Fibroblast of skin of right biceps (primary cell): ENCODE measurements around the gene PSRC1.
A peak's percentile ranks its signal among the peaks of the same experiment; 100 is the strongest.

Experiments
- DNase-seq: peaks from one replicate; pipeline ENCODE4 v3.0.0-alpha.2; 2013

The PSRC1 gene

DNA sequence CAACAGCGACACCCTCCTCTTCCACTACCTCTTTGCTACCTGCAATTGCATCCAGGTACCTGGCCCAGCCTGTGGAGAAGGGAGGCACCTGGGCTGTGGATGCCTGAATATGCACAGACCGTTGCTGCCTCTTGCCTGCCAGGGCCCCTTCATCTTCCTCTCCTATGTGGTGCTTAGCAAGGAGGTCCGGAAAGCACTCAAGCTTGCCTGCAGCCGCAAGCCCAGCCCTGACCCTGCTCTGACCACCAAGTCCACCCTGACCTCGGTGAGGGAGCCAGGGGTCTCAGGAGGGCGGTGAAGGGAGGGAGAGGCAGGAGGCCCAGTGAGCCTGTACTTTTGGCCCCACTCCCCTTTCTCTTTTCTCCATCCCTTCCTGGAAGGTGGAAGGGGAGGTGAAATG lies 11.5 kb downstream of the PSRC1 start:
- no peak for DNase-seq

DNA sequence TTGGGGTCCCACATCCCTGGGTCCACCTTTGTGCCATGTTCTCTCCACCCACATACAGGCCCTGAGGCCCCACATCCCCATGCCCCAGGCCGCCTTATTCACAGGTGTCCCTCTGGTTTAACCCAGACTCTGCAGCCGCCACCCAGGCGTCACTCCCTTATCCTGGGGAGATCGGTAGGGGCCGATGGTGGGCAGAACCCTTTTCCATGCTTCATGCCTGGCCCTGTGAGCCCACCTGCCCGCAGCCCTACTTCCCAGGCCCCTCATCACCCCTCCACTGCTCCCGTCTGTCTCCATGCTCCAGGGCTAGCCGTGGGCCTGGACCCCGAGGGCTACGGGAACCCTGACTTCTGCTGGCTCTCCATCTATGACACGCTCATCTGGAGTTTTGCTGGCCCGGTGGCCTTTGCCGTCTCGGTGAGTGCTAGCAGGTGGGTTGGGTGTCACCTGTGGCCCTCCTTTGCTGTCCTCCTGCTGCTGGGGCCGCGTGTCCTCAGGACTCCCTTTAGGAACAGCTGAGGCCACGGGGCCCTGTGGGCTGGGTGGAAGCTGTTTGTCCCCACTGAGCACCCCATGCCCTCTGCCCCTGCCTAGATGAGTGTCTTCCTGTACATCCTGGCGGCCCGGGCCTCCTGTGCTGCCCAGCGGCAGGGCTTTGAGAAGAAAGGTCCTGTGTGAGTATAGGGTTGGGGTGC lies 12.2 kb downstream of the PSRC1 start:
- no peak for DNase-seq

DNA sequence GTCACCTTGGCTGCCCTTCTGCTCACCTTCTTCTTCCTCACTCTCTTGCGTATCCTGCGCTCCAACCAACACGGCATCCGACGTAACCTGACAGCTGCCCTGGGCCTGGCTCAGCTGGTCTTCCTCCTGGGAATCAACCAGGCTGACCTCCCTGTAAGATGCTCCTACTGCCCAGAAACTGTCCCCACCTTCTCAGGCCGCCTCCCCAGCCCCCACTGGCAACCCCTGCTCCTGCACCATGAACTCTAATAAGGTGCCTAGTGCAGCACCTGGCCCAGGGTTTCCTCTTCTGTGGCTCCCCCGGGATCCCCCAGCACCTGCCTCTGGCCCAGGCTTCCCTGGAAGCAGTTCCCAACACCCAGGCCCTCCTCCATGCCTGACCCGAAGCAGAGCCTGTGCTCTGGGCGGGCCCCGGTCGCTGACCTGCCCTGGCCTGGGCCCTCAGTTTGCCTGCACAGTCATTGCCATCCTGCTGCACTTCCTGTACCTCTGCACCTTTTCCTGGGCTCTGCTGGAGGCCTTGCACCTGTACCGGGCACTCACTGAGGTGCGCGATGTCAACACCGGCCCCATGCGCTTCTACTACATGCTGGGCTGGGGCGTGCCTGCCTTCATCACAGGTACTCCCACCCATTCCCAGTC lies 12.8 kb downstream of the PSRC1 start:
- DNase-seq, result no peak

DNA sequence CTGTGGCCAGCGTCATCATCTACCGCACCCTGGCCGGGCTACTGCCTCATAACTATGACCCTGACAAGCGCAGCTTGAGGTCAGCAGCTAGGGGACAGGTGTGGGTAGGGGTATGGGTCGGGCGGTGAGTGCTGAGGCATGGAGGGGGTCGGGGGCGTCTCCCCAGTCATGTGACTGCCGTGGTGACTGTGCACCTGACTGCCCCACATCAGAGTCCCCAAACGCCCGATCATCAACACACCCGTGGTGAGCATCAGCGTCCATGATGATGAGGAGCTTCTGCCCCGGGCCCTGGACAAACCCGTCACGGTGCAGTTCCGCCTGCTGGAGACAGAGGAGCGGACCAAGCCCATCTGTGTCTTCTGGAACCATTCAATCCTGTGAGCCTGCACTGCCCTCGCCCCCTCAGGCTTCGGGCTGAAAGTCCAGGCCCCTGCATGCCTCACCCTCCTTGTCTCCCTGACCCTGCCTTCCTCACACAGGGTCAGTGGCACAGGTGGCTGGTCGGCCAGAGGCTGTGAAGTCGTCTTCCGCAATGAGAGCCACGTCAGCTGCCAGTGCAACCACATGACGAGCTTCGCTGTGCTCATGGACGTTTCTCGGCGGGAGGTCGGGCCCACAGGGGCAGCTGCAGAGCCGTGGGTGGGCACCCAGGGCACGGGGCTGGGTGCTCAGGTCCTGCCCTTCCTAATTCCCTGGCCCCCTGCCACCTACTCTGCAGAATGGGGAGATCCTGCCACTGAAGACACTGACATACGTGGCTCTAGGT lies 13.5 kb downstream of the PSRC1 start:
- no peak for DNase-seq

DNA sequence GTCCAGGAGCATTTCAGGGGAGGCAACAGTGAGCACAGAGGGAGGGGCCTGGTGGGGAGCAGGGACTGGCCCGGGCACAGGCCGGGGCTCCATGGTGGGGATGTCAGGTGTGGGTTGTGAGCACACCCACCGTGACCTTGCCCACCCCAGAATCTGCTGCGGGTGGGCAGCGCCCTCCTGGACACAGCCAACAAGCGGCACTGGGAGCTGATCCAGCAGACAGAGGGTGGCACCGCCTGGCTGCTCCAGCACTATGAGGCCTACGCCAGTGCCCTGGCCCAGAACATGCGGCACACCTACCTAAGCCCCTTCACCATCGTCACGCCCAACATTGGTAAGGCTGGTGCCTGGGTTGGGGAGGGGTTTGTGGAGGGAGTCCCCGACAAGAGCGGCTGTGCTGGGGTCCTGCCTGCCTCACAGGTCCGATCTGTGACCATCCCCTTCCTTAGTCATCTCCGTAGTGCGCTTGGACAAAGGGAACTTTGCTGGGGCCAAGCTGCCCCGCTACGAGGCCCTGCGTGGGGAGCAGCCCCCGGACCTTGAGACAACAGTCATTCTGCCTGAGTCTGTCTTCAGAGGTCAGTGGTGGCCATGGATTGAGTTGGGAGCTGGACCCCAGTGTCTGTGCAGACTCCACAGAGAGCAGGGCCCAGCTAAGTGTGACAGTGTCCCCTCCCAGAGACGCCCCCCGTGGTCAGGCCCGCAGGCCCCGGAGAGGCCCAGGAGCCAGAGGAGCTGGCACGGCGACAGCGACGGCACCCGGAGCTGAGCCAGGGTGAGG lies 14.3 kb downstream of the PSRC1 start:
- DNase-seq, result no peak

DNA sequence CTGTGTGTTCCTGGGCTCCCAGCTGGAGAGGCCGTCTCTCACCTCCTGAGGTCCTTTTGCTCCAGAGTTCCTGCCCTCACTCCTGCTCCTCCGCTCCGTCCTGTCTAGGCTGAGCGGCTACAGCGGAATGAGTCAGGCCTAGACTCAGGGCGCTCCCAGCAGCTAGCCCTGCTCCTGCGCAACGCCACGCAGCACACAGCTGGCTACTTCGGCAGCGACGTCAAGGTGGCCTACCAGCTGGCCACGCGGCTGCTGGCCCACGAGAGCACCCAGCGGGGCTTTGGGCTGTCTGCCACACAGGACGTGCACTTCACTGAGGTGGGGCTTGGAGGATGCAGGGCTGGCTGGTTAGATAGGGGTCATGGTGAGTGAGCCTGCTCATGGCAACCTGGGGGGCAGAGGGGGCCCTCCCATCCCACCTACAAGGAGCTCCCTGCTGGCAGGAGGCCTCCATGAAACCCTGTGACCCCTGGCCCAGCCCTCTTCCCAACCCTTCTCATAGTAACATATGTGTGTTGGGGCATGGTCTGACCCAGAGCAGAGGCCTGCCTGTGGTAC lies 15.1 kb downstream of the PSRC1 start:
- no peak for DNase-seq

DNA sequence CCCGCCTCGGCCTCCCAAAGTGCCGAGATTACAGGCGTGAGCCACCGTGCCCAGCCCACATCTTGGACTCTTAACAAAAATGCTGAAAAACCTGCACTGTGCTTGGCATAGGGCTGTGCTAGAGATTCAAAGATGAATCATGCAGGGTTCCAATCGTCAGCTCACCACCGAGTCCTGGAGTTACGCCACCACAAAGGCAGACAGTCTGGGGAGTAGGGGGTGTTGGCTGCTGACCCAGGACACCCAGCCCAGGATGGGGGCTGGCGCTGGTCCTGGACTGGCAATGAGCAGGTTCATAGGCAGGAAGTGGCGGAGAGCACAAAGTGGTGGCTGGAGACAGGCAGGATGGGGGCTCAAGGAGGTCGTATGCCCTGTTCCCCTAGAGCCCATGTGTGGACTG lies 16.0 kb downstream of the PSRC1 start:
- peak; percentile 71 for DNase-seq

DNA sequence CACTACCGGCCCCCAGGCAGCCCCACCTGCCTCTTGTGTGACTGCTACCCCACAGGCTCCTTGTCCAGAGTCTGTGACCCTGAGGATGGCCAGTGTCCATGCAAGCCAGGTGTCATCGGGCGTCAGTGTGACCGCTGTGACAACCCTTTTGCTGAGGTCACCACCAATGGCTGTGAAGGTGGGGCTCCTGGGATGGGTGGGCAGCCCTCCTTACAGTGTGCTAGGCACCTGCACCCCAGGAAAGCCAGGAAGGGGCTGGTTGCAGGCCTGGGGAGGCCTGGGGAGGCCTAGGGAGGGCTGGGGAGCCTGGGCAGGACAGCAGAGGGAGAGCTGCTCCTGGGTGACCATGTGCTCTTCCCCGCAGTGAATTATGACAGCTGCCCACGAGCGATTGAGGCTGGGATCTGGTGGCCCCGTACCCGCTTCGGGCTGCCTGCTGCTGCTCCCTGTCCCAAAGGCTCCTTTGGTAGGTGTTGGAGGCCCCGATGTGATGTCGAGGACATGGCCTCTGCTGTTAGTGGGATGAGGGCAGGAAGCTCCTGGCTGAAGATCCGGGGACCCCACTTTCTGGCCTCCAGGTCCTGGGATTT lies 17.1 kb downstream of the PSRC1 start:
- DNase-seq, result no peak

DNA sequence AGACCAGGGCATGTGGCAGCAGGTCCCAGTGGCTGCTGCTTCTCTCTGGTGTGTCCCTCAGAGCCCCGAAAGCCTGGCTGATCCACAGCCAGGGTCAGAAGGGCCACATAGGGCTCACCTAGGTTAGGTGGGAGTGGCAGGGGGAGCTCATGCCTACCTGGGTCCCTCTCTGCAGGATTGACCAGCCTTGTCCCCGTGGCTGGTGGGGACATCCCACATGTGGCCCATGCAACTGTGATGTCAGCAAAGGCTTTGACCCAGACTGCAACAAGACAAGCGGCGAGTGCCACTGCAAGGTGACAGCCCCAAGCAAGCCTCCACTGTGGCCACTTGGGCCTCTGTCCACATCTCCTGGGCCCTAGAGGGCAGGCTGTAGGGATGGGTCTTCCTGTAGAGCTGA lies 17.9 kb downstream of the PSRC1 start:
- DNase-seq, result no peak

DNA sequence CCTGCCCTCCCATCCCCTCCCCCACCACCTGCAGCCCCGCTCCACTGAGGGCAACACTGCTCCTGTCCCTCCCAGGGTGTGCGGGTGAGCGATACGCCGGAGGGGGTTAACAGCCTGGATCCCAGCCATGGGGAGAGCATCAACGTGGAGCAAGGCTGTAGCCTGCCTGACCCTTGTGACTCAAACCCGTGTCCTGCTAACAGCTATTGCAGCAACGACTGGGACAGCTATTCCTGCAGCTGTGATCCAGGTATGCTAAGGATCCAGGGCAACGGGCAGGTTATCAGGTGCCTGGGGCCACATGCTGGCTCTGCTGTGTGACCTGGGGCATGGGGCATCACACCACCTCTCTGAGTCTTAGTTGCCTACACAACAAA lies 18.6 kb downstream of the PSRC1 start:
- DNase-seq, result no peak

DNA sequence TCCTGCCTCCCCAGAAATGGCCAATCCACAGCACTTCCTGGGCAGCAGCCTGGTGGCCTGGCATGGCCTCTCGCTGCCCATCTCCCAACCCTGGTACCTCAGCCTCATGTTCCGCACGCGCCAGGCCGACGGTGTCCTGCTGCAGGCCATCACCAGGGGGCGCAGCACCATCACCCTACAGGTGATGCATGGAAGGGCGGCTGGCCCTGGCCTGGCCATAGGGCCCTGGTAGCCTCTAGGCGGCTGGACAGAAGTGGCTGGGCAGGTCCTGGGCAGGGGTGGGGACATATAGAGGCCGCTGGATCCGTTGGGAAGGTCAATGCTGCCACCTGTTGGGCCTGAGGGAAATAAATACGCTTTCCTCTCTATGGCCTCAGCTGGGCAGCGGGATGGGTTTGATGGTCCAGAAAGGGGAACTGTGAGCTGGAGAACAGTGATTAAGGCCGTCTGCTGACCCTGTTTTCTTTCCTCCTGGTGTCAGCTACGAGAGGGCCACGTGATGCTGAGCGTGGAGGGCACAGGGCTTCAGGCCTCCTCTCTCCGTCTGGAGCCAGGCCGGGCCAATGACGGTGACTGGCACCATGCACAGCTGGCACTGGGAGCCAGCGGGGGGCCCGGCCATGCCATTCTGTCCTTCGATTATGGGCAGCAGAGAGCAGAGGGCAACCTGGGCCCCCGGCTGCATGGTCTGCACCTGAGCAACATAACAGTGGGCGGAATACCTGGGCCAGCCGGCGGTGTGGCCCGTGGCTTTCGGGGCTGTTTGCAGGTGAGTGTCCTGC lies 19.2 kb downstream of the PSRC1 start:
- peak; percentile 66 for DNase-seq

DNA sequence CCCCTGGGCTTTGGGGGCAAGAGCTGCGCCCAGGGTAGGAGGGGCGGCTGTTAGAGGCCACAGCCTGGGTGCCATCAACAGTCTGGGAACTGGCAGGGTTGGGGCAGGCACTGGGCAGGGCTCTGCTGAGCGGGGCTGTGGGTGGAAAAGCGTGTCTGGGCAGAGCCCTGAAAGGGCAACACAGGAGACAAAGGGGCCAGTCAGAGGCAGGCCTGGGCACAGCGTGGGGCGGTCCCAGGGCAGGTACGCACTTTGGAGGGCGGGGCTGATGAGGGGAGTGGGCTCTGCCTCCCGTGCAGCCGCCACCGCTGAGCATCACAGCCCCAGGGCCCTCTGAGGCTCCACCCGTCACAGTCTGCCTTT lies 19.7 kb downstream of the PSRC1 start:
- DNase-seq, result no peak

DNA sequence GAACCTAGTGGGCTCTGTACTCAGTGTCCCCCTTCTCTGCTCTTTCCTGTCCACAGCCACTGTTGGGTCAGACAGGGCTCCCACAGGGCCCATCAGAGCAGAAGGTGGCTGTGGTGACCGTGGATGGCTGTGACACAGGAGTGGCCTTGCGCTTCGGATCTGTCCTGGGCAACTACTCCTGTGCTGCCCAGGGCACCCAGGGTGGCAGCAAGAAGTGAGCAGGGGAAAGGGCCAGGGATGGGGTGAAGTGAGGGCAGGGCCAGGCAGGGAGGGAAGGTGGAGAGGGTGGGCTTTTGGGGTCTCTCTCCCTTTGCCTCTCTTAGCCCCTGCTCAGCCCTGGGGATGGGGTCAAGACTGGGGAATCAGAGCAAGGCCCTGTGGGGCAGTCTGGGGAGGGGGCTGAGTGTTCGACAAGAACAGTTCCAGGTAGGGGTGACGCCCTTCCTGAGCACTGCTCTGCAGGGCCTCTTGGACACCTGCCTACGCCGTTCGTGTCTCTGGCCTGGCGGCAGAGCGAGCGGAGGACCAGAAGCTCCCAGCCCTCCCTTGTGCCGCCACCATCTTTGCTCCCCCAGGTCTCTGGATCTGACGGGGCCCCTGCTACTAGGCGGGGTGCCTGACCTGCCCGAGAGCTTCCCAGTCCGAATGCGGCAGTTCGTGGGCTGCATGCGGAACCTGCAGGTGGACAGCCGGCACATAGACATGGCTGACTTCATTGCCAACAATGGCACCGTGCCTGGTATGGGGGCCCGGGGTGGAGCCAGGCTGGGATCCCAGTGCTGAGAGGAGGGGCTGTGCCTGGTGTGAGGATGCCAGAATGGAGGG lies 20.5 kb downstream of the PSRC1 start:
- DNase-seq, result no peak

DNA sequence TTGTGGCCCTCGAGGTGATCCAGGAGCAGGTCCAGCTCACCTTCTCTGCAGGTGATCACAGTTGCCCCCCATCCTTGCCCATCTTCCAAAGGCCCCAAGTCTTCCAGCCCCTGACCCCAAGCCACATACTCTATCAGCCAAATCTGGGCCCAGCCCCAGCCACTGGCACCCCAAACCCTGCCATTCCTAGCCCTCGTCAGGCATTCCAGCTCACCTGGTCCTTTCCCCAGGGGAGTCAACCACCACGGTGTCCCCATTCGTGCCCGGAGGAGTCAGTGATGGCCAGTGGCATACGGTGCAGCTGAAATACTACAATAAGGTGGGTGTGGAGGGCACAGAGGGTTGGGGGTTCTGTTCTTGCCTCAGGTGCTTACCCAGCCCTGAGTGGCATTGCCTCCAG lies 21.4 kb downstream of the PSRC1 start:
- no peak for DNase-seq

DNA sequence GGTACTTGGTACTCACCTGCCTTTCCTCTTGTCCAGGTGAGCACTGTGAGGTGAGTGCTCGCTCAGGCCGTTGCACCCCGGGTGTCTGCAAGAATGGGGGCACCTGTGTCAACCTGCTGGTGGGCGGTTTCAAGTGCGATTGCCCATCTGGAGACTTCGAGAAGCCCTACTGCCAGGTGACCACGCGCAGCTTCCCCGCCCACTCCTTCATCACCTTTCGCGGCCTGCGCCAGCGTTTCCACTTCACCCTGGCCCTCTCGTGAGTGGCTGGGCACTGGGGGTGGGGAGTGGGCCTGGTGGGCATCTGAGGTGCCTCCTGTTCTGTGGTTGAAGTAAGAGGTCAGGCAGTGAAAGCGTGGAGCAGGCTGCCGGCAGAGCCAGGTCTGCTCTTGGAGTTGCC lies 21.9 kb downstream of the PSRC1 start:
- DNase-seq, result no peak

DNA sequence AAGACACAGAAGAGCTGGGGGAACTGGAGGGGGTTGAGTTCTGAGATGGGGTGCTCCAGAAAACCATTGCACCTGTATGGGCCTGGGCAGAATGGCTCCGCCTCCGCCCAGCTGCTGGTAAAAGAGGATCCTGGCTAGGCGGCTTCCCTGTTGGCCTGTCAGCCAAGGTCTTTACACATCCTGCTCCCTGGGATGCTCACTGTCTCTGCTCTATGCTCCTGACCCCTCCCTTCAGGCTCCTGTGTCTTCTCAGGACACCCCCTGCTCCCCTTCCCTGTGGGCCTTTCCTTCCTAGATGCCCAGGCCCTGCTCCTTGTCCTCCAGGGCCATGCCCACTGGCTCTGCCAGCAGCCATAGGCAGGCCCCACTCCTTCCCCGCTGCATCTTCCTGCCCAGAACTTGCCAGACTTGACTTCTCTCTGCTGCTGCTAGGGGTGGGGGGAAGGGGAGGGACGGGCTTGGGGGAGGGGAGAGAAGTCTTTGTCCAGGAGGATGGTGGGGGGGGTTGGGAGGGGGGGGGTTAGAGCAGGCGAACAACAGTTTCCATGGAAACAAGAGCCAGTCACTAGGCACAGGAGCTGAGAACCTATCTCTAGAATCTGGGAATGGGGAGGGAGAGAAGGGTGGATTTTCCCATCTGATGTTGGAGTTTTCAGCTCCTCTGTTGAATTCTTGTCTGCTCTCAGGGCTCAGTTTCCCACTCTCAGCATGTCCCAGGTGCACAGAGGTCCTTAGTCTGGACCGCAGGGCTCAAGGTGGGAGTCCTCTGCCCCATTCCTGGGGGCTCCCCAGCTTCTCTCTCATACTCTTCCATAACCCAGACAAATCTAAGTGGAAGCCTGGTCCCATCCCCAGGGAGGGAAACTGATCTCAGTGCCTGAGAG lies 23.0 kb downstream of the PSRC1 start:
- DNase-seq, result no peak

DNA sequence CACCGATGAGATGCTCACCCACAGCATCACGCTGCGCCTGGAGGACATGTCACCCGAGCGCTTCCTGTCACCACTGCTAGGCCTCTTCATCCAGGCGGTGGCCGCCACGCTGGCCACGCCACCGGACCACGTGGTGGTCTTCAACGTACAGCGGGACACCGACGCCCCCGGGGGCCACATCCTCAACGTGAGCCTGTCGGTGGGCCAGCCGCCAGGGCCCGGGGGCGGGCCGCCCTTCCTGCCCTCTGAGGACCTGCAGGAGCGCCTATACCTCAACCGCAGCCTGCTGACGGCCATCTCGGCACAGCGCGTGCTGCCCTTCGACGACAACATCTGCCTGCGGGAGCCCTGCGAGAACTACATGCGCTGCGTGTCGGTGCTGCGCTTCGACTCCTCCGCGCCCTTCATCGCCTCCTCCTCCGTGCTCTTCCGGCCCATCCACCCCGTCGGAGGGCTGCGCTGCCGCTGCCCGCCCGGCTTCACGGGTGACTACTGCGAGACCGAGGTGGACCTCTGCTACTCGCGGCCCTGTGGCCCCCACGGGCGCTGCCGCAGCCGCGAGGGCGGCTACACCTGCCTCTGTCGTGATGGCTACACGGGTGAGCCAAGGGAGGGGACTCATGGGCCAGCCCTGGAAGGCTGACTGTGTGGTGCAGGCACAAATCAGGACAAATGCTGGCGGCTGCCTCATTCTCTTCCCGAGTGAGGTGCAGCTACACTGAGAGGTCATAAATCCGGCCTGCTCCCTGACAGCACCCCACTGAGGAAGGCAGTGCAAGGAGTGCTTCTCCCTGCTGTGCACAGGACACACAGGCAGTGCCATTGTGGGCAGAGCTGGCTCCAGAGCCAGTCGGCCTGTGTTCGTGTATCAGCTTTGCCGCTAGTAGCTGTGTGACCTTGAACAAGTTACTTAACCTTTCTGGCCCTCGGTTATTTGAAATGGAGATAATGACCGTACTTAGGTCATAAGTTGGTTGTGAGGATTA lies 24.2 kb downstream of the PSRC1 start:
- DNase-seq, result no peak

DNA sequence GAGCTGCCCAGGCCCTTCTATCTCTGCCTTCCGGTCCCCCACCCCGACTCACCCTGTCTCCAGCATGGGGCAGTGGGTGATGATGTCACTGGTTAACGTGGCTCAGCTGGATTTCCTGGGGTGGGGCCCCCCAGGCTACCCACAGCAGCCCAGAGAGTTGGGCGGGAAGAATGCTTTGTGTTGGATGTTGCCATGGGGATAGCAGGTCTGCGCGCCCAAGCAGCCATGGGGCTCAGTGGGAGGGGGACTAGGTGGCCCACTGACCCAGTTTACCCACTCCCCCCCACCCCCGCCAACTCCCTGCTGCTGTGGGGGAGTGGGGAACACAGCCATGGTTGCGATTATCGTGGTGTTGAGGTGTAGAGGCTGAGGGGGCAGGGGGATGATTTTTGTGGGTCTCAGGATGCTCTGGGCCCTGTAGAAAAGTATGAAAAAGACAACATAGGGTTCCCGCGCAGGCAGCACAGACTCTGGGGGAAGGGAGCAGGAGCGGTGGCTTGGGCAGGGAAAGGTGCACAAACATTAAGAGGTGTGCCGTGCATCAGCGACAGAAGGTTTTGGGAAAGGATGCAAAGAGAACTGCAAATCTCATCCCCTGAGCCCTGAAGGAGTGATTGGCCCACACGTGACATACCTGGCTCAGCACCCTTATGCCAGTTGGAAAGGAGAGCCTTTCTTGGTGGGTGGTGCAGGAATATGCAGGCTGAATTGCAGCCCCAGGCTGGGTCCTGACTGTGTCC lies 25.1 kb downstream of the PSRC1 start:
- no peak for DNase-seq
